Stomach (tissue), 4 donors: ENCODE data around the gene NFE2L3.

ENCODE experiments used
- POLR2A ChIP-seq, 4 donors: fragments of 450-650 bp; IDR thresholded peaks; one replicate each; pipeline ENCODE4 v1.6.1; 2016; ENCODE audit warnings: antibody characterized with exemption in 4 of 4, control low read depth in 2 of 4, mild to moderate bottlenecking in 1 of 4, moderate library complexity in 1 of 4
- TF ChIP-seq, protein P1 (sequence below), 7 experiments: fragments of 450-650 bp in 4 of 7; fragments of 200-600 bp in 3 of 7; sonication (generic) in 3 of 7; IDR thresholded peaks; one replicate each; pipeline ENCODE4 v1.5.1; 2016 to 2019; ENCODE audit warnings: antibody characterized with exemption in 7 of 7, control low read depth in 2 of 7, mild to moderate bottlenecking in 1 of 7

- TF ChIP-seq, protein P1, sequence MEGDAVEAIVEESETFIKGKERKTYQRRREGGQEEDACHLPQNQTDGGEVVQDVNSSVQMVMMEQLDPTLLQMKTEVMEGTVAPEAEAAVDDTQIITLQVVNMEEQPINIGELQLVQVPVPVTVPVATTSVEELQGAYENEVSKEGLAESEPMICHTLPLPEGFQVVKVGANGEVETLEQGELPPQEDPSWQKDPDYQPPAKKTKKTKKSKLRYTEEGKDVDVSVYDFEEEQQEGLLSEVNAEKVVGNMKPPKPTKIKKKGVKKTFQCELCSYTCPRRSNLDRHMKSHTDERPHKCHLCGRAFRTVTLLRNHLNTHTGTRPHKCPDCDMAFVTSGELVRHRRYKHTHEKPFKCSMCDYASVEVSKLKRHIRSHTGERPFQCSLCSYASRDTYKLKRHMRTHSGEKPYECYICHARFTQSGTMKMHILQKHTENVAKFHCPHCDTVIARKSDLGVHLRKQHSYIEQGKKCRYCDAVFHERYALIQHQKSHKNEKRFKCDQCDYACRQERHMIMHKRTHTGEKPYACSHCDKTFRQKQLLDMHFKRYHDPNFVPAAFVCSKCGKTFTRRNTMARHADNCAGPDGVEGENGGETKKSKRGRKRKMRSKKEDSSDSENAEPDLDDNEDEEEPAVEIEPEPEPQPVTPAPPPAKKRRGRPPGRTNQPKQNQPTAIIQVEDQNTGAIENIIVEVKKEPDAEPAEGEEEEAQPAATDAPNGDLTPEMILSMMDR (IDR thresholded peaks at IDR 0.05), result no peak
- TF ChIP-seq POLR2A (IDR thresholded peaks at IDR 0.05), result no peak
Observed at GRCh38 chr7:26117142-26117807, 34.7 kb upstream of the NFE2L3 start.
